Prostate gland (tissue), 2 donors: ENCODE measurements around the gene ZMYND8.
A peak's percentile ranks its signal among the peaks of the same experiment; 100 is the strongest.

Experiments used
- POLR2AphosphoS5 ChIP-seq: sonication (generic); formaldehyde crosslinking; IDR thresholded peaks from one replicate; pipeline ENCODE4 v1.6.1; 2017; ENCODE audit warnings: antibody characterized with exemption
- TF ChIP-seq, protein P1 (sequence below), 4 experiments: fragments of 200-600 bp in 2 of 4; fragments of 450-650 bp in 2 of 4; sonication (generic) in 2 of 4; IDR thresholded peaks; 1 replicate in 3 of 4; 2 replicates in 1 of 4; pipeline ENCODE4 v1.5.1; 2016 to 2019; ENCODE audit warnings: antibody characterized with exemption in 4 of 4, mild to moderate bottlenecking in 2 of 4, moderate library complexity in 2 of 4

- TF ChIP-seq, protein P1, sequence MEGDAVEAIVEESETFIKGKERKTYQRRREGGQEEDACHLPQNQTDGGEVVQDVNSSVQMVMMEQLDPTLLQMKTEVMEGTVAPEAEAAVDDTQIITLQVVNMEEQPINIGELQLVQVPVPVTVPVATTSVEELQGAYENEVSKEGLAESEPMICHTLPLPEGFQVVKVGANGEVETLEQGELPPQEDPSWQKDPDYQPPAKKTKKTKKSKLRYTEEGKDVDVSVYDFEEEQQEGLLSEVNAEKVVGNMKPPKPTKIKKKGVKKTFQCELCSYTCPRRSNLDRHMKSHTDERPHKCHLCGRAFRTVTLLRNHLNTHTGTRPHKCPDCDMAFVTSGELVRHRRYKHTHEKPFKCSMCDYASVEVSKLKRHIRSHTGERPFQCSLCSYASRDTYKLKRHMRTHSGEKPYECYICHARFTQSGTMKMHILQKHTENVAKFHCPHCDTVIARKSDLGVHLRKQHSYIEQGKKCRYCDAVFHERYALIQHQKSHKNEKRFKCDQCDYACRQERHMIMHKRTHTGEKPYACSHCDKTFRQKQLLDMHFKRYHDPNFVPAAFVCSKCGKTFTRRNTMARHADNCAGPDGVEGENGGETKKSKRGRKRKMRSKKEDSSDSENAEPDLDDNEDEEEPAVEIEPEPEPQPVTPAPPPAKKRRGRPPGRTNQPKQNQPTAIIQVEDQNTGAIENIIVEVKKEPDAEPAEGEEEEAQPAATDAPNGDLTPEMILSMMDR (IDR thresholded peaks at IDR 0.05): no peak
- TF ChIP-seq POLR2AphosphoS5: peak; percentile 77
These were observed 103.6 kb downstream of the ZMYND8 start for GRCh38 chr20:47252879-47253307.
